ENCODE results near the gene TNFRSF13B.
"Not testable (repeated sequence)": the region's sequence is repeated elsewhere in the genome, so short reads cannot be mapped to it uniquely, and the experiment has no call there.

GRCh38 chr17:16892876-16893454, 79.0 kb downstream of the TNFRSF13B start:
- not testable (repeated sequence) for TF ChIP-seq CTCF (conservative IDR thresholded peaks at IDR 0.05; ENCODE audit: low read depth in 2 of 2); NANOG (IDR thresholded peaks at IDR 0.05; ENCODE audit: borderline replicate concordance); JUNB (IDR thresholded peaks at IDR 0.05; ENCODE audit: unreplicated experiment); POLR2AphosphoS5 (IDR thresholded peaks at IDR 0.05; ENCODE audit: low read depth); EZH2 (IDR thresholded peaks at IDR 0.05; ENCODE audit: low read depth, unreplicated experiment); EZH2phosphoT487 (IDR thresholded peaks at IDR 0.05; ENCODE audit: unreplicated experiment); REST (IDR thresholded peaks at IDR 0.05; ENCODE audit: unreplicated experiment); ZNF462 (CRISPR knock-in tag; IDR thresholded peaks at IDR 0.05); CREB1 (CRISPR knock-in tag; IDR thresholded peaks at IDR 0.05; ENCODE audit: low read depth)
